H7 (cell line): ENCODE results near the gene GADD45G. TPM values are rescaled to one million over a fixed set of nuclear protein-coding genes. Genes with fewer than 3 reads are reported as not detected.

Experiments
- DNase-seq: peaks from one replicate; pipeline ENCODE4 v3.0.0; 2012
- H3K27me3 ChIP-seq: 2 replicates; pipeline ENCODE4 v1.6.0; 2011; ENCODE audit warnings: mild to moderate bottlenecking, low read length; ENCODE audit not compliant: control insufficient read depth, insufficient read depth
- H3K36me3 ChIP-seq: replicated peaks from 2 replicates; pipeline ENCODE4 v1.5.1; 2011; ENCODE audit warnings: low read length; ENCODE audit not compliant: control insufficient read depth, insufficient read depth
- H3K4me3 ChIP-seq: 2 replicates; pipeline ENCODE4 v1.5.1; 2011; ENCODE audit warnings: low read depth, mild to moderate bottlenecking, control low read depth, low read length, moderate library complexity; ENCODE audit not compliant: insufficient read depth
- total RNA-seq: library from RNA; depleted of rRNA; stranded (reverse); fragments of >200 nt; shearing (Covaris generic); gene quantifications from 2 replicates; pipeline ENCODE4 v1.2.3, GENCODE V29; 2014

GADD45G gene
- total RNA-seq, 1 experiment from 2014 or later: 3.7 TPM

DNA sequence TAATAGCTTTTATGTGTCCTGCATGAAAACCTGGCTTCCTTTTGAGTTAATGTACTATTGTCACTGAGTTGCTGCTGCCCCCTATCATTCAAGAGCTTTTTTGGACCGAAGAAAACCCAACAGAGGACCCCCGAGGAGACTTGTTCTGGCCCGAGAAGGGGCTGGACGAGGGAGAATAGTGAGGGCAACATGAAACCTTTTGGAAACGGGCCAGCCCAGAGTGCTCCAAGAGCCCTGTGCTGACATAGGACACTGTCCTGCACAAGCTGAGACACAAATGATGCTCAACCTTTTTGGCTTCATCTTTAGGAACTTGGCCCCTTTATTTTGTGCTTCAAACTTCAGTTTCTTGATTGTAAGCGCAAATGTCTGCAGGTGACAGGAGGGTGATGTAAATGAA is 4.0 kb upstream of the GADD45G start:
- peaks cover 10% of the 10 kb centered on the region for H3K27me3 ChIP-seq
- no peaks in the 10 kb centered on the region for H3K36me3 ChIP-seq
- no peak for DNase-seq
- no peak overlapping the region for H3K4me3 ChIP-seq

DNA sequence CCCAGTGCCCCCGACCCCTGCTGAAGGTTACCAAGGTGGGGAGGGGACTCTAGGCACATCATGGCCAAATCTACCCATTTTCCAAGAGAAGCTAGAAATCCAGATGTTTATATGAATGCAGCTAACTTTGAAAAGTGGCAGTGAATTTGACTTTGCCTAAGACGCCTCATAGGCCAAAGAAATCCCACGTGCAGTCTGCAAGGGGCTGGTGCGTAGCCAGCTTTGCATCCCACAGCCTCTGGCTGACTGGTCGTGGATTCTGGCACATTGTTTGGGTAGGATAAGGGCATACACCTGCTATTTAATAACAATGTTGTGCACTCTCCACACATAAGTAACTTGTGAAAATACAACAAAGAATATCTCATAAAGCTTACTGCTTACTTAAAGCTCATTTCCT is 3.5 kb upstream of the GADD45G start:
- H3K36me3 ChIP-seq: no peaks in the 10 kb centered on the region; the same call in 1 of the 2 replicates
- no peak overlapping the region for H3K4me3 ChIP-seq
- H3K27me3 ChIP-seq: peaks cover 15% of the 10 kb centered on the region
- no peak for DNase-seq

- Histone ChIP-seq H3K36me3 (peaks cover 1% of the 10 kb centered on the region), H3K4me3 (no peak overlapping the region), H3K27me3 (peaks cover 21% of the 10 kb centered on the region)
- DNase-seq: no peak
Measured at GRCh38 chr9:89601856-89602562, 2.8 kb upstream of the GADD45G start.

DNA sequence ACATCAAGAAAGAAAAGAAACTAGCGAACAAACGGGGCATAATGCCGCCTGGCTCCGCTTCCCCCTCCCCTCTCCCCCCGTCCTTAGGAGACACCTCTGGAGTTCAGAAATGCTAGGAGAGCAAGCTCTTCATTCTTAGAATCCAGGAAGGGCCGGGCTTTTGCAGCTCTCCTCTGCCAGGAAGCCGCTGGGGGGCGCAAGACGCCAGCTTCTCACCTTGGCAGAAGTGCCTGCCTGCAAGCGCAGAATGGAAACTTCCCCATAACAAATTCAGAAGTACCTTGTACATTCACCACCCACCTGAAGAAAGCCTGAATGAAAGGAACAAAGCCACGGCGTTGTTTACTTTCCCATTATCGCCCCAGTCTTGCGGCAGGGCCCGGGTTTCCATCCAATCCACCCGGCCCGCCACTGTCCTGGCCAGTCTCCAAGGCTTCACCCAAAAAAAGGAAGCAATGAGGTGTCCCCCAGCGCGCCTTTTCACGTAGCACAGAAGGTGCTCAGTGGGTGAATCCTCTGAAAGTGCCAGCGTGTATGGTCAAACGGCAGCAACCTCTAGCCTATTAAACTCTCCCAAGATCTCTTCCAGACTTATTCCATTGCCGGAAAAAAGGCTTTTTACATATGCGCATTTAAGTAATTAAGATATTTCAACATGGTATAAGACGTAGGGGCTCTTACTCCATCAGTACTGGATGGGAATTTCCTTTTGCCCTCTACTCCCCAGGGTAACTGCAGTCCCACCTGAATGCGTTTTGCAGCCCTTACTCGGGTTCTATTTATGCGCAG is 1.6 kb upstream of the GADD45G start:
- Histone ChIP-seq H3K36me3 (peaks cover 1% of the 10 kb centered on the region), H3K4me3 (peak overlapping the region; percentile 38), H3K27me3 (peaks cover 25% of the 10 kb centered on the region)
- peak; percentile 87 for DNase-seq

DNA sequence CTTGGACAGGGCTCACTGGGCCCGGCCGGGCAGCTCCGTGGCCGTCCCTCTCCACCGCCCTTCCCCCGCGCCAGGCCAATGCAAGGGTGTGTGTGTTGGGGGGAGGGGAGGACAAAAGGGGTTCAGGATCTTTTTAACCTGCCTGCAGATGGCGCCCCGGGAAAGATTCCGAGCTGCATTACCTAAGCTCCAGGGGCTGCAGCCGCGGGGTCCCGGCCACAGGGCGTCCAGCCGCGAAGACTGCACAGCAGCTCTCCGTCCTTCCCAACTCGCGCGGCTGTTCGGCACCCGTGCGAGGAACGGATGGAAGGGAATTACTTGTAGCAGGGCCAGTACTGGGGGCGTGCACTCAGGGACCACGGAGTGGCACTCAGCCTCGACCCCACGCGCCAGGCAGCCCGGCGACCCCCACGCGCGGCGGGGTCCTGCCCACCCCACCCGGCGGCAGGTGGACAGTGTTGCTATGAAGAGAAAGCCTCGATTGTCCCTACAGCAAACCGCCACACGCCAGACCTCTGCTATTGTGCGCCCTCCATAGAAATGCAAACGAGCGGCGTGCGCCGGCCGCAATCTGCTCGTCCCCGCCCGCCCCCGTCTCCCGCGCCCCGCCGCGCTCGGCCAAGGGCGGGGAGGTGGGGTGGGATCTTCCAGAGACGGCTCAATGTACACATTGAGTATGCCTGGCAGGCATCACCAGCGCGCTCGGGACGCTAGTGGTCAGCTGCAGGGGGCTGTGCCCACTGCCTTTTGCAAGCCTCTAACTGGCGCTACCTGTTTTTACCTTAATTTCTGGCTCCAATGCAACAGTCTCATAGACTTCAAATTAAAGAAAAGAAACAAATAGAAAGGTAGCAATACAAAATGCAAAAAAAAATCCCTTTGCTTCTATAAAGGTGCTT is 796 bp upstream of the GADD45G start:
- Histone ChIP-seq H3K27me3 (peaks cover 25% of the 10 kb centered on the region), H3K36me3 (peaks cover 1% of the 10 kb centered on the region), H3K4me3 (peak overlapping the region; percentile 38)
- DNase-seq: peak; percentile 93

- Histone ChIP-seq H3K4me3 (peak overlapping the region; percentile 92), H3K36me3 (peaks cover 1% of the 10 kb centered on the region), H3K27me3 (peaks cover 25% of the 10 kb centered on the region)
- peak; percentile 84 for DNase-seq
Measured at GRCh38 chr9:89605465-89606048, 745 bp downstream of the GADD45G start.

GRCh38 chr9:89606049-89606623 is 1.3 kb downstream of the GADD45G start:
- Histone ChIP-seq H3K36me3 (peaks cover 1% of the 10 kb centered on the region), H3K4me3 (peak overlapping the region; percentile 92), H3K27me3 (peaks cover 25% of the 10 kb centered on the region)
- DNase-seq: peak; percentile 82

GRCh38 chr9:89606624-89607311 is 2.0 kb downstream of the GADD45G start:
- peaks cover 1% of the 10 kb centered on the region for H3K36me3 ChIP-seq

GRCh38 chr9:89608641-89609335 is 4.0 kb downstream of the GADD45G start:
- Histone ChIP-seq H3K4me3 (no peak overlapping the region), H3K27me3 (peaks cover 25% of the 10 kb centered on the region), H3K36me3 (peaks cover 1% of the 10 kb centered on the region)
- DNase-seq: no peak

More at GRCh38 chr9:89606624-89607311, 2.0 kb downstream of the GADD45G start:
- DNase-seq: peak; percentile 80
- H3K4me3 ChIP-seq: peak overlapping the region; percentile 92
- peaks cover 25% of the 10 kb centered on the region for H3K27me3 ChIP-seq

DNA sequence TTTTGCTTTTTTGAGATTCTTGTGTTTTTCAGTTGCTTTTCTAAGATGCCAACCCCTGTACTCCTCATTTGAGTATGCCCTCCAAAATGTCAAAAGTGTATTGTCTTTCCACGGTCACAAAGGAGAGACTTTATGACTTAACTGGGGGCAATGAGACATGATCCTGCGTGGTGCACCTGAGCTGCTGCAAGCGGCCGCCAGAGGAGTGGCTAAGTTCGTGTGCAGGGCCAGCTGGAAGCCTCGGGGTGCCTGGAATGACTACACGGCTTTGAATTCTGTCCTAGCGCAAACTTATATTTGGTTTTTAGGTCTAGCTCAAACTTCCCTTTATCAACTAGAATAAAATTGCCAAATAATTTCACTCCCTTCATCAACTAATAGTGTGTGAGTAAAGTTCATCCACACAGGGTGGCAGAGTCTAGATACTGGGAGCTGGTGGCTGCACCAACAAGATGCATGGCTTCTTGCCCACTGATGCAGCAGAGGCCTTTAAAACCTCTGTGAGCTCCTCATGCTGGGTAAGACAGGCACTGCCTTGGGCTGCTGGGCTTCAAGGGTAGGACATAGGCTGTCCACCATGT is 4.7 kb downstream of the GADD45G start:
- Histone ChIP-seq H3K36me3 (peaks cover 1% of the 10 kb centered on the region), H3K27me3 (peaks cover 25% of the 10 kb centered on the region), H3K4me3 (no peak overlapping the region)
- no peak for DNase-seq

- peaks cover 19% of the 10 kb centered on the region for H3K27me3 ChIP-seq
- no peak overlapping the region for H3K4me3 ChIP-seq
- peaks cover 1% of the 10 kb centered on the region for H3K36me3 ChIP-seq
- DNase-seq: no peak
Measured at GRCh38 chr9:89610391-89610925, 5.6 kb downstream of the GADD45G start.

- no peak for DNase-seq
- peaks cover 9% of the 10 kb centered on the region for H3K27me3 ChIP-seq
- peaks cover 1% of the 10 kb centered on the region for H3K36me3 ChIP-seq
- no peak overlapping the region for H3K4me3 ChIP-seq
Measured at GRCh38 chr9:89611425-89611824, 6.6 kb downstream of the GADD45G start.
